Hematopoietic multipotent progenitor cell (in vitro differentiated cells): Measurements from ENCODE around the gene TPR. TPM values are rescaled to one million over a fixed set of nuclear protein-coding genes. Genes with fewer than 3 reads are reported as not detected.

Experiments used
- DNase-seq, 3 donors: peaks; one replicate each; pipeline ENCODE4 v3.0.0-alpha.2; 2011 to 2015; ENCODE audit warnings: low read depth in 2 of 3, low spot score in 2 of 3
- total RNA-seq: library from RNA; depleted of rRNA; stranded (reverse); fragments of >200 nt; gene quantifications from one replicate; pipeline ENCODE4 v1.2.3, GENCODE V29; 2012

Gene TPR
- total RNA-seq, 1 donor = 70.0 TPM

GRCh38 chr1:186330758-186331157, 44.3 kb downstream of the TPR start:
- peak in 2 of 3 donors; percentile 0 to 6 for DNase-seq

- no peak for DNase-seq
Observed at GRCh38 chr1:186327331-186327730, 47.7 kb downstream of the TPR start.

- DNase-seq = no peak
Observed at GRCh38 chr1:186326009-186326408, 49.0 kb downstream of the TPR start.

- peak in 2 of 3 donors; percentile 5 to 6 for DNase-seq
Observed at GRCh38 chr1:186325239-186325638, 49.8 kb downstream of the TPR start.

- DNase-seq = no peak
Observed at GRCh38 chr1:186323865-186324264, 51.2 kb downstream of the TPR start.

- no peak for DNase-seq
Observed at GRCh38 chr1:186315570-186315969, 59.5 kb downstream of the TPR start.

GRCh38 chr1:186311375-186312051, 63.5 kb downstream of the TPR start:
- no peak for DNase-seq

- DNase-seq = no peak
Observed at GRCh38 chr1:186310307-186310706, 64.7 kb downstream of the TPR start.

- no peak for DNase-seq
Observed at GRCh38 chr1:186308264-186309060, 66.6 kb downstream of the TPR start.

GRCh38 chr1:186307445-186307844, 67.6 kb downstream of the TPR start:
- no peak for DNase-seq

- DNase-seq = no peak
Observed at GRCh38 chr1:186306533-186306932, 68.5 kb downstream of the TPR start.

- peak in 2 of 3 donors; percentile 12 to 14 for DNase-seq
Observed at GRCh38 chr1:186304982-186305949, 69.8 kb downstream of the TPR start.

GRCh38 chr1:186303911-186304310, 71.1 kb downstream of the TPR start:
- DNase-seq = no peak

GRCh38 chr1:186302381-186302920, 72.6 kb downstream of the TPR start:
- DNase-seq = no peak

- DNase-seq = no peak
Observed at GRCh38 chr1:186301448-186301847, 73.6 kb downstream of the TPR start.

GRCh38 chr1:186300056-186300455, 75.0 kb downstream of the TPR start:
- no peak for DNase-seq

GRCh38 chr1:186299570-186299969, 75.5 kb downstream of the TPR start:
- no peak for DNase-seq

- no peak for DNase-seq
Observed at GRCh38 chr1:186298851-186299250, 76.2 kb downstream of the TPR start.

- no peak for DNase-seq
Observed at GRCh38 chr1:186297439-186298045, 77.5 kb downstream of the TPR start.

GRCh38 chr1:186295980-186296379, 79.1 kb downstream of the TPR start, which contains the start of gene PRG4:
Gene PRG4, plus strand, starts transcription at chr1:186296279.
- DNase-seq = no peak
